GM12878 (cell line): Measurements from ENCODE around the gene SPRR3. TPM values are rescaled to one million over a fixed set of nuclear protein-coding genes. Genes with fewer than 3 reads are reported as not detected.

Experiments used
- BCL11A ChIP-seq: IDR thresholded peaks from 2 replicates; pipeline ENCODE4 v1.6.1; 2011; ENCODE audit warnings: low read depth, low read length
- BRCA1 ChIP-seq: IDR thresholded peaks from 2 replicates; pipeline ENCODE4 v1.6.1; 2011; ENCODE audit warnings: low read depth, low read length, improper control_type of control experiment
- CHD2 ChIP-seq: IDR thresholded peaks from 2 replicates; pipeline ENCODE4 v1.6.1; 2011; ENCODE audit warnings: low read depth, low read length, improper control_type of control experiment, borderline replicate concordance
- CREM ChIP-seq: IDR thresholded peaks from 2 replicates; pipeline ENCODE4 v1.6.1; 2014; ENCODE audit warnings: antibody characterized with exemption, low read depth
- EGR1 ChIP-seq, 2 experiments: IDR thresholded peaks; 1 replicate in 1 of 2; 2 replicates in 1 of 2; pipeline ENCODE4 v1.6.1; 2011 to 2012; ENCODE audit warnings: low read depth in 2 of 2, low read length in 2 of 2, borderline replicate concordance in 1 of 2, mild to moderate bottlenecking in 1 of 2, moderate library complexity in 1 of 2
- EZH2 ChIP-seq: IDR thresholded peaks from 2 replicates; pipeline ENCODE4 v1.6.1; 2012; ENCODE audit warnings: low read depth, mild to moderate bottlenecking, control low read depth, inconsistent platforms, low read length, borderline replicate concordance; ENCODE audit not compliant: control insufficient read depth
- HDGF ChIP-seq: fragments of 450-650 bp; IDR thresholded peaks from 2 replicates; pipeline ENCODE4 v1.6.1; 2016; ENCODE audit warnings: antibody characterized with exemption
- KDM1A ChIP-seq: fragments of 200-600 bp; sonication (generic); IDR thresholded peaks from 2 replicates; pipeline ENCODE4 v1.6.1; 2016; ENCODE audit warnings: borderline replicate concordance
- NFYA ChIP-seq: IDR thresholded peaks from 2 replicates; pipeline ENCODE4 v1.6.1; 2011; ENCODE audit warnings: low read depth, mild to moderate bottlenecking, low read length, improper control_type of control experiment, borderline replicate concordance
- RB1 ChIP-seq: fragments of 450-650 bp; formaldehyde crosslinking; IDR thresholded peaks from 2 replicates; pipeline ENCODE4 v1.6.1; 2017; ENCODE audit warnings: mild to moderate bottlenecking, borderline replicate concordance
- RBBP5 ChIP-seq: fragments of 200-600 bp; sonication (generic); conservative IDR thresholded peaks from 2 replicates; pipeline ENCODE4 v1.6.1; 2016
- RUNX3 ChIP-seq: IDR thresholded peaks from 2 replicates; pipeline ENCODE4 v1.6.1; 2012; ENCODE audit warnings: low read length, inconsistent platforms
- SUZ12 ChIP-seq: fragments of 200-600 bp; sonication (generic); IDR thresholded peaks from one replicate; pipeline ENCODE4 v1.6.1; 2018; ENCODE audit warnings: antibody characterized with exemption, mild to moderate bottlenecking; ENCODE audit not compliant: unreplicated experiment
- TAF1 ChIP-seq: IDR thresholded peaks from 2 replicates; pipeline ENCODE4 v1.6.1; 2011; ENCODE audit warnings: mild to moderate bottlenecking, low read depth, low read length, borderline replicate concordance
- USF1 ChIP-seq: IDR thresholded peaks from 2 replicates; pipeline ENCODE4 v1.6.1; 2011; ENCODE audit warnings: borderline replicate concordance, low read depth, mild to moderate bottlenecking, moderate library complexity, mixed read lengths, low read length; ENCODE audit not compliant: insufficient read depth; ENCODE audit errors: extremely low read length
- ZBTB4 ChIP-seq: fragments of 450-650 bp; formaldehyde crosslinking; IDR thresholded peaks from 2 replicates; pipeline ENCODE4 v1.4.0; 2022; ENCODE audit warnings: mild to moderate bottlenecking, moderate library complexity
- polyA plus RNA-seq, 11 experiments: library from polyadenylated mRNA; depleted of rRNA in 4 of 11; unstranded in 6 of 11; stranded (reverse) in 5 of 11; fragments of >200 nt; fragmentation: Nextera tagmentation in 4 of 11; fragmentation: Illumina TruSeq in 1 of 11; extraction: Ambion mirVana in 4 of 11; extraction: Trizol in 1 of 11; gene quantifications; 1 replicate in 1 of 11; 2 replicates in 10 of 11; pipeline versions ENCODE4 v1.2.1 to v1.2.3, GENCODE V29; 2011 to 2016; ENCODE audit warnings: inconsistent platforms in 2 of 11, missing spikeins in 2 of 11, low read depth in 1 of 11
- total RNA-seq, 4 experiments: library from RNA; depleted of rRNA in 3 of 4; stranded (reverse); fragments of >200 nt in 3 of 4; fragmentation: Illumina TruSeq in 1 of 4; extraction: Trizol in 1 of 4; gene quantifications; 2 replicates each; pipeline versions ENCODE4 v1.2.1 to v1.2.3, GENCODE V29; 2013 to 2021
- TF ChIP-seq, protein P1 (sequence below): fragments of 450-650 bp; IDR thresholded peaks from 2 replicates; pipeline ENCODE4 v1.6.1; 2016; ENCODE audit warnings: mild to moderate bottlenecking, moderate library complexity, borderline replicate concordance
- TF ChIP-seq, protein P2 (sequence below): fragments of 450-650 bp; IDR thresholded peaks from 2 replicates; pipeline ENCODE4 v1.6.1; 2017; ENCODE audit warnings: mild to moderate bottlenecking, low read depth, inconsistent platforms; ENCODE audit not compliant: poor library complexity, severe bottlenecking
- TF ChIP-seq, protein P3 (sequence below): IDR thresholded peaks from 2 replicates; pipeline ENCODE4 v1.6.1; 2011; ENCODE audit warnings: low read depth, mild to moderate bottlenecking, low read length, moderate library complexity, borderline replicate concordance; ENCODE audit errors: extremely low read depth

Gene SPRR3
- total and polyA plus RNA-seq, 10 of the 15 experiments (the other 5 are each of a cell fraction or from before 2014, with no cell fraction given) = not detected

GRCh38 chr1:152968248-152968647 lies 33.3 kb upstream of the SPRR3 start (continued):
- TF ChIP-seq ZBTB4 (CRISPR knock-in tag) (no peak), USF1 (peak; percentile 78), RUNX3 (no peak), CHD2 (no peak), RB1 (no peak), CREM (no peak), BRCA1 (no peak), KDM1A (no peak), HDGF (no peak), NFYA (no peak), RBBP5 (no peak), BCL11A (no peak), SUZ12 (no peak), EZH2 (no peak), TAF1 (no peak), EGR1 (IDR thresholded peaks at IDR 0.05; ENCODE audit: borderline replicate concordance in 1 of 2, low read depth in 2 of 2, low read length in 2 of 2) (no peak)
- TF ChIP-seq, protein P1, sequence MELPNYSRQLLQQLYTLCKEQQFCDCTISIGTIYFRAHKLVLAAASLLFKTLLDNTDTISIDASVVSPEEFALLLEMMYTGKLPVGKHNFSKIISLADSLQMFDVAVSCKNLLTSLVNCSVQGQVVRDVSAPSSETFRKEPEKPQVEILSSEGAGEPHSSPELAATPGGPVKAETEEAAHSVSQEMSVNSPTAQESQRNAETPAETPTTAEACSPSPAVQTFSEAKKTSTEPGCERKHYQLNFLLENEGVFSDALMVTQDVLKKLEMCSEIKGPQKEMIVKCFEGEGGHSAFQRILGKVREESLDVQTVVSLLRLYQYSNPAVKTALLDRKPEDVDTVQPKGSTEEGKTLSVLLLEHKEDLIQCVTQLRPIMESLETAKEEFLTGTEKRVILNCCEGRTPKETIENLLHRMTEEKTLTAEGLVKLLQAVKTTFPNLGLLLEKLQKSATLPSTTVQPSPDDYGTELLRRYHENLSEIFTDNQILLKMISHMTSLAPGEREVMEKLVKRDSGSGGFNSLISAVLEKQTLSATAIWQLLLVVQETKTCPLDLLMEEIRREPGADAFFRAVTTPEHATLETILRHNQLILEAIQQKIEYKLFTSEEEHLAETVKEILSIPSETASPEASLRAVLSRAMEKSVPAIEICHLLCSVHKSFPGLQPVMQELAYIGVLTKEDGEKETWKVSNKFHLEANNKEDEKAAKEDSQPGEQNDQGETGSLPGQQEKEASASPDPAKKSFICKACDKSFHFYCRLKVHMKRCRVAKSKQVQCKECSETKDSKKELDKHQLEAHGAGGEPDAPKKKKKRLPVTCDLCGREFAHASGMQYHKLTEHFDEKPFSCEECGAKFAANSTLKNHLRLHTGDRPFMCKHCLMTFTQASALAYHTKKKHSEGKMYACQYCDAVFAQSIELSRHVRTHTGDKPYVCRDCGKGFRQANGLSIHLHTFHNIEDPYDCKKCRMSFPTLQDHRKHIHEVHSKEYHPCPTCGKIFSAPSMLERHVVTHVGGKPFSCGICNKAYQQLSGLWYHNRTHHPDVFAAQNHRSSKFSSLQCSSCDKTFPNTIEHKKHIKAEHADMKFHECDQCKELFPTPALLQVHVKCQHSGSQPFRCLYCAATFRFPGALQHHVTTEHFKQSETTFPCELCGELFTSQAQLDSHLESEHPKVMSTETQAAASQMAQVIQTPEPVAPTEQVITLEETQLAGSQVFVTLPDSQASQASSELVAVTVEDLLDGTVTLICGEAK = no peak
- TF ChIP-seq, protein P2, sequence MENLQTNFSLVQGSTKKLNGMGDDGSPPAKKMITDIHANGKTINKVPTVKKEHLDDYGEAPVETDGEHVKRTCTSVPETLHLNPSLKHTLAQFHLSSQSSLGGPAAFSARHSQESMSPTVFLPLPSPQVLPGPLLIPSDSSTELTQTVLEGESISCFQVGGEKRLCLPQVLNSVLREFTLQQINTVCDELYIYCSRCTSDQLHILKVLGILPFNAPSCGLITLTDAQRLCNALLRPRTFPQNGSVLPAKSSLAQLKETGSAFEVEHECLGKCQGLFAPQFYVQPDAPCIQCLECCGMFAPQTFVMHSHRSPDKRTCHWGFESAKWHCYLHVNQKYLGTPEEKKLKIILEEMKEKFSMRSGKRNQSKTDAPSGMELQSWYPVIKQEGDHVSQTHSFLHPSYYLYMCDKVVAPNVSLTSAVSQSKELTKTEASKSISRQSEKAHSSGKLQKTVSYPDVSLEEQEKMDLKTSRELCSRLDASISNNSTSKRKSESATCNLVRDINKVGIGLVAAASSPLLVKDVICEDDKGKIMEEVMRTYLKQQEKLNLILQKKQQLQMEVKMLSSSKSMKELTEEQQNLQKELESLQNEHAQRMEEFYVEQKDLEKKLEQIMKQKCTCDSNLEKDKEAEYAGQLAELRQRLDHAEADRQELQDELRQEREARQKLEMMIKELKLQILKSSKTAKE = no peak
- TF ChIP-seq, protein P3, sequence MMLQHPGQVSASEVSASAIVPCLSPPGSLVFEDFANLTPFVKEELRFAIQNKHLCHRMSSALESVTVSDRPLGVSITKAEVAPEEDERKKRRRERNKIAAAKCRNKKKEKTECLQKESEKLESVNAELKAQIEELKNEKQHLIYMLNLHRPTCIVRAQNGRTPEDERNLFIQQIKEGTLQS = 0 out of 2 replicates have a peak, but pooled peaks have one; percentile 5
